ENCODE data around the gene TSPY9. TPM values are rescaled to one million over a fixed set of nuclear protein-coding genes. Genes with fewer than 3 reads are reported as not detected.
"Not testable (repeated sequence)": the region's sequence is repeated elsewhere in the genome, so short reads cannot be mapped to it uniquely, and the experiment has no call there.

The TSPY9 gene
- not detected for total RNA-seq

DNA sequence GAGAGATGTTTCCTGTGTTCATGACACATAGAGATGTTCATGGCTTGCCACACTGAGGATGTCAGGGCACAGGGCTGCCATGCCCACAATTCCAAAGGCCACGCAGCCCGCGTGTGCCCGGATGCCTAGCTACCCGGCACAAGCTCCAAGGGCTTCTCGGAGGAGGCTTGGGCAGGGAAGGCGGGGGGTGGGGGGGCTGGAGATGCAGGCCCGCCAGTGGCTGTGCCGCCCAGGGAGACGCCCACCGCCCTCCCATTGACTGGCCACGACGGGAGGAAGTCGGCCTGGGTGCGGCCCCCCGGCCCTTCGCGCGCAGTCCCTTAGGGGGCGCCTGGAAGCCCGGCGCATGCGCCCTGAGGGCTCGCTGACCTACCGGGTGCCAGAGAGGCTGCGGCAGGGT lies at the start of gene TSPY9:
Gene TSPY9, plus strand, starts transcription at position 301 of the 400 bp plus-strand sequence. Its CDS starts 46 bp downstream, at position 347.
- not testable (repeated sequence) for ATAC-seq (ENCODE audit: low FRiP score); DNase-seq (ENCODE audit: low spot score)

DNA sequence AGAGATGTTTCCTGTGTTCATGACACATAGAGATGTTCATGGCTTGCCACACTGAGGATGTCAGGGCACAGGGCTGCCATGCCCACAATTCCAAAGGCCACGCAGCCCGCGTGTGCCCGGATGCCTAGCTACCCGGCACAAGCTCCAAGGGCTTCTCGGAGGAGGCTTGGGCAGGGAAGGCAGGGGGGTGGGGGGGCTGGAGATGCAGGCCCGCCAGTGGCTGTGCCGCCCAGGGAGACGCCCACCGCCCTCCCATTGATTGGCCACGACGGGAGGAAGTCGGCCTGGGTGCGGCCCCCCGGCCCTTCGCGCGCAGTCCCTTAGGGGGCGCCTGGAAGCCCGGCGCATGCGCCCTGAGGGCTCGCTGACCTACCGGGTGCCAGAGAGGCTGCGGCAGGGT lies 20.4 kb upstream of the TSPY9 start, which contains the start of gene TSPY1:
Gene TSPY1, plus strand, starts transcription at position 301 of the 400 bp plus-strand sequence. Its CDS starts 46 bp downstream, at position 347.
- not testable (repeated sequence) for DNase-seq (ENCODE audit: low spot score); ATAC-seq (ENCODE audit: low FRiP score)

GRCh38 chrY:9504396-9504795 lies 17.3 kb downstream of the TSPY9 start:
- ATAC-seq (ENCODE audit: low FRiP score); DNase-seq (ENCODE audit: low spot score): not testable (repeated sequence)

DNA sequence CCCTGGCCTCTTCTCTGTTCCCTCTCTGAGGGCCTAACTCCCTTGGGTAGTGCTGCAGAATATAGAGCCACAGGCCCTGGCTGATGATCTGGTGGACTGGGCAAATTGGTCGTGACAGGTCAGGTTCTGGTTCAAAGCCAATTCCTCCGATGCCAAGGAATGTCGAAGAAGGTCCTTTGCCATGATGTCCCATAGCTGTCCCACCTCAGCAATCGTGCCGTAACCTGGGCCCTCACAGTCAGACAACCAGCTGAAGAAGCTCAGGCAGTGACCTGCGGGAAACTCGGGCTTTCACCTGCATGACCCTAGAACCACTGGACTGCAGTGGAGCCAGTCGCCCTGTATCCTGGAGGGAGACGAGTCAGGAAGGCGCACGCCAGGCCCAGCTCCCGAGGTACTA lies 29.2 kb downstream of the TSPY9 start:
- ATAC-seq (ENCODE audit: low FRiP score) = not testable (repeated sequence)

DNA sequence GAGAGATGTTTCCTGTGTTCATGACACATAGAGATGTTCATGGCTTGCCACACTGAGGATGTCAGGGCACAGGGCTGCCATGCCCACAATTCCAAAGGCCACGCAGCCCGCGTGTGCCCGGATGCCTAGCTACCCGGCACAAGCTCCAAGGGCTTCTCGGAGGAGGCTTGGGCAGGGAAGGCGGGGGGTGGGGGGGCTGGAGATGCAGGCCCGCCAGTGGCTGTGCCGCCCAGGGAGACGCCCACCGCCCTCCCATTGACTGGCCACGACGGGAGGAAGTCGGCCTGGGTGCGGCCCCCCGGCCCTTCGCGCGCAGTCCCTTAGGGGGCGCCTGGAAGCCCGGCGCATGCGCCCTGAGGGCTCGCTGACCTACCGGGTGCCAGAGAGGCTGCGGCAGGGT lies 40.5 kb downstream of the TSPY9 start, which contains the start of gene TSPY10:
Gene TSPY10, plus strand, starts transcription at position 301 of the 400 bp plus-strand sequence. Its CDS starts 46 bp downstream, at position 347.
- not testable (repeated sequence) for ATAC-seq (ENCODE audit: low FRiP score); DNase-seq (ENCODE audit: low spot score)

More for the DNA sequence above, 29.2 kb downstream of the TSPY9 start:
- DNase-seq (ENCODE audit: low spot score) = not testable (repeated sequence)

Other genes starting within 250 kb of the TSPY9 start
- not detected for gene TSPY4, start 149.8 kb upstream of the TSPY9 start, total RNA-seq
- not detected for gene TSPY8, start 129.5 kb upstream of the TSPY9 start, total RNA-seq
- gene TSPY3, start 88.8 kb upstream of the TSPY9 start, total RNA-seq = not detected
- gene TSPY1, start 20.3 kb upstream of the TSPY9 start, total RNA-seq = not detected
- not detected for gene TSPY10, start 40.6 kb downstream of the TSPY9 start, total RNA-seq